ENCODE data around the gene LRRN3. TPM values are rescaled to one million over a fixed set of nuclear protein-coding genes. Genes with fewer than 3 reads are reported as not detected.
A peak's percentile ranks its signal among the peaks of the same experiment; 100 is the strongest.

The LRRN3 gene
- total RNA-seq: 10 to 100 TPM in 1 of 2 donors, 1 to 10 TPM in 1; 4.7 to 13.7 TPM
- 1 to 10 TPM in 1 of 2 donors, under 1 TPM in 1; 0.42 to 1.1 TPM for polyA plus RNA-seq
- long read RNA-seq, donor 1, transcript LRRN3-203 (2 exons, 3,513 nt): major isoform, 14 of 28 reads
- long read RNA-seq, donor 1, transcript LRRN3-201 (3 exons, 3,099 nt): major isoform, 14 of 28 reads
- long read RNA-seq, donor 1, partial matches to known transcripts: 0 of 28 reads
- long read RNA-seq, donor 1, other reads (novel, unspliced or antisense): 0 of 28 reads
- long read RNA-seq, donor 2, transcript LRRN3-201 (3 exons, 3,099 nt): major isoform, 8 of 13 reads
- long read RNA-seq, donor 2, transcript LRRN3-203 (2 exons, 3,513 nt): minor isoform, 5 of 13 reads
- long read RNA-seq, donor 2, partial matches to known transcripts: 0 of 13 reads
- long read RNA-seq, donor 2, other reads (novel, unspliced or antisense): 0 of 13 reads
- long read RNA-seq, donor 3, transcript LRRN3-201 (3 exons, 3,099 nt): minor isoform, 5 of 51 reads
- long read RNA-seq, donor 3, transcript LRRN3-204 (4 exons, 3,725 nt): minor isoform, 5 of 51 reads
- long read RNA-seq, donor 3, transcript LRRN3-203 (2 exons, 3,513 nt): major isoform, 11 of 51 reads
- long read RNA-seq, donor 3, partial matches to known transcripts: 30 of 51 reads
- long read RNA-seq, donor 3, other reads (novel, unspliced or antisense): 0 of 51 reads
- long read RNA-seq, donor 4, transcript LRRN3-201 (3 exons, 3,099 nt): major isoform, 5 of 10 reads
- long read RNA-seq, donor 4, transcript LRRN3-203 (2 exons, 3,513 nt): major isoform, 5 of 10 reads
- long read RNA-seq, donor 4, partial matches to known transcripts: 0 of 10 reads
- long read RNA-seq, donor 4, other reads (novel, unspliced or antisense): 0 of 10 reads
- long read RNA-seq, donor 5, transcript LRRN3-201 (3 exons, 3,099 nt): major isoform, 10 of 23 reads
- long read RNA-seq, donor 5, transcript LRRN3-203 (2 exons, 3,513 nt): minor isoform, 7 of 23 reads
- long read RNA-seq, donor 5, partial matches to known transcripts: 6 of 23 reads
- long read RNA-seq, donor 5, other reads (novel, unspliced or antisense): 0 of 23 reads

DNA sequence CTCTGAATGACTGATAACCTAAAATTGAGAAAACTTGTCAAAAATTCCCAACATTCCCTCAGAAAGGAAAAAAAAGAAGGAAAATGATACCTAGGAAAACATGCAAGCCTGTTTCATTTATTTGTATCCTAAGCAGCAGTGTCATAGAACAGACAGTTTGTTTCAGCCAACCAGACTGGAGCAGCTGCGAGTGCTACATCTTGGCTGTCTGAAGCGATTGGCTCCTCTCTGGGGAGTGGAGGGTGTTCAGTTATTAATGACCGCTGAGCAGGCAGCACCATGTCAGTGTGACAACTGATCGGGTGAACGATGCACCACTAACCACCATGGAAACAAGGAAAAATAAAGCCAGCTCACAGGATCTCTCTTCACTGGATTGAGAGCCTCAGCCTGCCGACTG lies at the start of gene LRRN3:
Gene LRRN3 (plus strand): TSS at position 282 of the 400 bp plus-strand sequence. CDS start 31,646 bp downstream, outside the sequence.
- Histone ChIP-seq H3K4me1 (ENCODE audit: control insufficient read depth in 5 of 5, insufficient read depth in 5 of 5, low read length in 5 of 5) (peaks cover 0 to 26% (median 8%) of the 10 kb centered on the region in 5 donors), H3K27me3 (ENCODE audit: control insufficient read depth in 3 of 3, insufficient read depth in 3 of 3, low read length in 2 of 3) (no peaks in the 10 kb centered on the region), H3K36me3 (ENCODE audit: control insufficient read depth in 4 of 4, insufficient read depth in 4 of 4, low read length in 4 of 4) (no peaks in the 10 kb centered on the region), H3K9ac (ENCODE audit: insufficient read depth in 1 of 2, low read length in 2 of 2) (peak within 1 kb of the TSS; percentile 42 to 75), H3K9me3 (ENCODE audit: control insufficient read depth in 4 of 4, insufficient read depth in 3 of 4, low read length in 3 of 4) (no peaks in the 10 kb centered on the region), H3K4me3 (no peak within 1 kb of the TSS), H3K27ac (ENCODE audit: low read depth in 1 of 2, low read length in 1 of 2) (peak within 1 kb of the TSS in 1 of 2 donors; percentile 10)
- no peak for ATAC-seq (ENCODE audit: insufficient read depth, low FRiP score)
- TF ChIP-seq, protein P1, sequence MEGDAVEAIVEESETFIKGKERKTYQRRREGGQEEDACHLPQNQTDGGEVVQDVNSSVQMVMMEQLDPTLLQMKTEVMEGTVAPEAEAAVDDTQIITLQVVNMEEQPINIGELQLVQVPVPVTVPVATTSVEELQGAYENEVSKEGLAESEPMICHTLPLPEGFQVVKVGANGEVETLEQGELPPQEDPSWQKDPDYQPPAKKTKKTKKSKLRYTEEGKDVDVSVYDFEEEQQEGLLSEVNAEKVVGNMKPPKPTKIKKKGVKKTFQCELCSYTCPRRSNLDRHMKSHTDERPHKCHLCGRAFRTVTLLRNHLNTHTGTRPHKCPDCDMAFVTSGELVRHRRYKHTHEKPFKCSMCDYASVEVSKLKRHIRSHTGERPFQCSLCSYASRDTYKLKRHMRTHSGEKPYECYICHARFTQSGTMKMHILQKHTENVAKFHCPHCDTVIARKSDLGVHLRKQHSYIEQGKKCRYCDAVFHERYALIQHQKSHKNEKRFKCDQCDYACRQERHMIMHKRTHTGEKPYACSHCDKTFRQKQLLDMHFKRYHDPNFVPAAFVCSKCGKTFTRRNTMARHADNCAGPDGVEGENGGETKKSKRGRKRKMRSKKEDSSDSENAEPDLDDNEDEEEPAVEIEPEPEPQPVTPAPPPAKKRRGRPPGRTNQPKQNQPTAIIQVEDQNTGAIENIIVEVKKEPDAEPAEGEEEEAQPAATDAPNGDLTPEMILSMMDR (IDR thresholded peaks at IDR 0.05; ENCODE audit: control extremely low read depth, extremely low read depth): no peak
- peak; percentile 77 to 90 (median 83) for DNase-seq
- WGBS, 2 donors: 52 to 67% methylated on average over 6 of the region's 6 CpGs

DNA sequence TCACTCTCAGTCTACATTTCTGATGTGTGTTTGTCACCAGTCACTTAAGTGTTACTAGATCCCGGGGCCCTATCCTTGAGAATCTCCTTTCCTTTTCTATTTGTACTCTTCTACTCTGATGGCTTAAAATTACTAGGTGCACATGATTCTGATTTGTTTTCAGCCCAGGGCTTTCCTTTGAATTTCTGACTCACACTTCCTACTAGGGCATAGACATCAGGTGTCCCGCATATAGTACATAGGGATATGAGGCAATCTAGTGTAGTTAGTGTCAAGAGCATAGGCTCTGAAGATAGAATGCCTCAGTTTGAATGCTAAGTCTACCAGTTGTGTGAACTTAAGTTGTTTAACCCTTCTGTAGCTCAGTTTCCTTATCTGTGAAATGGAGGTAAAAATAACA lies 49.4 kb upstream of the LRRN3 start:
- TF ChIP-seq, protein P1 (IDR thresholded peaks at IDR 0.05; ENCODE audit: control extremely low read depth, extremely low read depth): no peak
- Histone ChIP-seq H3K9me3 (ENCODE audit: control insufficient read depth in 4 of 4, insufficient read depth in 3 of 4, low read length in 3 of 4) (no peaks in the 10 kb centered on the region), H3K27me3 (ENCODE audit: control insufficient read depth in 3 of 3, insufficient read depth in 3 of 3, low read length in 2 of 3) (no peaks in the 10 kb centered on the region), H3K4me1 (ENCODE audit: control insufficient read depth in 5 of 5, insufficient read depth in 5 of 5, low read length in 5 of 5) (peaks cover 0 to 3% (median 0%) of the 10 kb centered on the region in 5 donors), H3K9ac (ENCODE audit: insufficient read depth in 1 of 2, low read length in 2 of 2) (no peak overlapping the region), H3K36me3 (ENCODE audit: control insufficient read depth in 4 of 4, insufficient read depth in 4 of 4, low read length in 4 of 4) (no peaks in the 10 kb centered on the region), H3K27ac (ENCODE audit: low read depth in 1 of 2, low read length in 1 of 2) (no peak overlapping the region), H3K4me3 (no peak overlapping the region)
- DNase-seq (no peak), ATAC-seq (ENCODE audit: insufficient read depth, low FRiP score) (no peak)
- 70 to 84% methylated on average over 2 of the region's 2 CpGs for WGBS, 2 donors

DNA sequence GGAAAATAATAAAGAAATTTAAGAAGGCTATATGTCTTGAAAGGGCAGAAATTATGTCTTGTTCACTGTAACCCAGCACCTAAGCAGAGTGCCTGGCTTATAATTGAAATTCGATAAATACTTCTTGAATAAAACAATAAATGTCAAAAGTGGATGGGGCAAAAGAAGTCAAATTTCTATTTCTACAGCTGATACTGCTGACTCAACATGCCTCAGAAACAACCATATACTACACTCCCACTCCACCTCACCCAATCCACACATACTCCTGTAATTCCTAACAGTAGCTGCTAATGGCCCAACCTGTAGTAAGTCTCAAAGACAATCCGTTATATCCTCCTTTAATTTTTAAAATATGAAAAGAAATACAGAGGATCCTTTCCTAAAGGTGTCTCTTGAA lies 48.1 kb upstream of the LRRN3 start:
- no peaks in the 10 kb centered on the region for H3K9me3 ChIP-seq (ENCODE audit: control insufficient read depth in 4 of 4, insufficient read depth in 3 of 4, low read length in 3 of 4)
- no peak overlapping the region for H3K4me3 ChIP-seq
- peaks cover 0 to 3% (median 0%) of the 10 kb centered on the region in 5 donors for H3K4me1 ChIP-seq (ENCODE audit: control insufficient read depth in 5 of 5, insufficient read depth in 5 of 5, low read length in 5 of 5)
- no peaks in the 10 kb centered on the region for H3K27me3 ChIP-seq (ENCODE audit: control insufficient read depth in 3 of 3, insufficient read depth in 3 of 3, low read length in 2 of 3)
- WGBS, 2 donors: 94 to 96% methylated on average over 2 of the region's 2 CpGs
- no peak overlapping the region for H3K27ac ChIP-seq (ENCODE audit: low read depth in 1 of 2, low read length in 1 of 2)
- ATAC-seq (ENCODE audit: insufficient read depth, low FRiP score) (no peak), DNase-seq (no peak)
- no peak overlapping the region for H3K9ac ChIP-seq (ENCODE audit: insufficient read depth in 1 of 2, low read length in 2 of 2)
- no peaks in the 10 kb centered on the region for H3K36me3 ChIP-seq (ENCODE audit: control insufficient read depth in 4 of 4, insufficient read depth in 4 of 4, low read length in 4 of 4)
- TF ChIP-seq, protein P1 (IDR thresholded peaks at IDR 0.05; ENCODE audit: control extremely low read depth, extremely low read depth): no peak
